Measurements from ENCODE around the gene AZIN2. TPM values are rescaled to one million over a fixed set of nuclear protein-coding genes. Genes with fewer than 3 reads are reported as not detected.
A peak's percentile ranks its signal among the peaks of the same experiment; 100 is the strongest.

AZIN2 gene
- total RNA-seq, 1 donor from 2014 or later = 2.8 TPM

DNA sequence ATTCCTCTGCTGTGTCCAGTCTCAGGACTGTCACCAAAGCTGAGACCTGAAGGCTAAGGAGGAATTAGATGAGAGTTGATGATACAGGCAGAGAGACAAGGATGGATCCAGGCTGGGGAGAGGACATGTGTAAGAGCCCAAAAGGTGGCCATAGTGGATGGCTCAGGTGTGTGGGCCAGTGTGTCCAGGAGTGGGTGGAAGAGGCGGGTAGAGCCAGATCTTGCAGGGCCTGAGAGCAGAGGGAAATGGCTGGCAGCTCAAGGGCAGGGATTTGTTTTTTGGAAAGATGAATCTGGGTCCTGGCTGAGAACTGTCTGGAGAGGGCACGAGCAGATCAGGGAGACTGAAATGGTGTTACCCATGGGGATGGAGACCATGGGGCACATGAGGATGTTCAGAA, 38.1 kb downstream of the AZIN2 start:
- TF ChIP-seq, protein P1, sequence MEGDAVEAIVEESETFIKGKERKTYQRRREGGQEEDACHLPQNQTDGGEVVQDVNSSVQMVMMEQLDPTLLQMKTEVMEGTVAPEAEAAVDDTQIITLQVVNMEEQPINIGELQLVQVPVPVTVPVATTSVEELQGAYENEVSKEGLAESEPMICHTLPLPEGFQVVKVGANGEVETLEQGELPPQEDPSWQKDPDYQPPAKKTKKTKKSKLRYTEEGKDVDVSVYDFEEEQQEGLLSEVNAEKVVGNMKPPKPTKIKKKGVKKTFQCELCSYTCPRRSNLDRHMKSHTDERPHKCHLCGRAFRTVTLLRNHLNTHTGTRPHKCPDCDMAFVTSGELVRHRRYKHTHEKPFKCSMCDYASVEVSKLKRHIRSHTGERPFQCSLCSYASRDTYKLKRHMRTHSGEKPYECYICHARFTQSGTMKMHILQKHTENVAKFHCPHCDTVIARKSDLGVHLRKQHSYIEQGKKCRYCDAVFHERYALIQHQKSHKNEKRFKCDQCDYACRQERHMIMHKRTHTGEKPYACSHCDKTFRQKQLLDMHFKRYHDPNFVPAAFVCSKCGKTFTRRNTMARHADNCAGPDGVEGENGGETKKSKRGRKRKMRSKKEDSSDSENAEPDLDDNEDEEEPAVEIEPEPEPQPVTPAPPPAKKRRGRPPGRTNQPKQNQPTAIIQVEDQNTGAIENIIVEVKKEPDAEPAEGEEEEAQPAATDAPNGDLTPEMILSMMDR (IDR thresholded peaks at IDR 0.05; ENCODE audit: insufficient read depth, low read length, poor library complexity, severe bottlenecking) = no peak
- DNase-seq (ENCODE audit: low read depth) = no peak
- Histone ChIP-seq H3K27me3 (ENCODE audit: control insufficient read depth, insufficient read depth, low read length) (no peaks in the 10 kb centered on the region), H3K36me3 (ENCODE audit: control insufficient read depth, insufficient read depth, low read length) (no peaks in the 10 kb centered on the region), H3K4me3 (ENCODE audit: low read depth, low read length) (no peak overlapping the region)

DNA sequence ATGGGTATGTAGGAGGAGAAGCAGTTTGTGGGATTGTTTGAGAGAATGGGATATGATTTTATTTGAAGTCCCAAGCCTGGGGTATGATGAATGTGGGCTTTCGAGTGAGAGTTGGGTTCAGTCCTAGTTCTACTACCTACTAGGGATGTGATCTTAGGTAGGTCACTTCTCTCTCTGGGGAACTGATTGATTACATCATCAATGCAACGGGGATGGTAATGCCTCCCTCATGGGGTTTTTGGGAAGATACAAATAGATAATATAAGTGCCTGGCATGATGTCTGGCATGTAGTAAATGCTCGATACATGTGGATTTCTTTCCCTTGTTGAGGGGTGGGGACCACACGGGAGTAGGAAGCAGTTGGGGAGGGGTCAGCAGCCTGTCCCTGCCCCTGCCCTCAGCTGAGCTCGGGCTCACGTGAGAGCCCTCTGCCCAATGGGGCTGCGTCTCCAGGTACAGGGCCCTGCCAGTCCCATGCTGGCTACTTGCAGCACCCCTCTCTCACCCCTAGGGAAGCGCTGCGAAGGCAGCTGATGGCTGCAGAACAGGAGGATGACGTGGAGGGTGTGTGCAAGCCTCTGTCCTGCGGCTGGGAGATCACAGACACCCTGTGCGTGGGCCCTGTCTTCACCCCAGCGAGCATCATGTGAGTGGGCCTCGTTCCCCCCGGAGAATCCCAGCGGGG, 38.7 kb downstream of the AZIN2 start:
- Histone ChIP-seq H3K27me3 (ENCODE audit: control insufficient read depth, insufficient read depth, low read length) (no peaks in the 10 kb centered on the region), H3K36me3 (ENCODE audit: control insufficient read depth, insufficient read depth, low read length) (no peaks in the 10 kb centered on the region), H3K4me3 (ENCODE audit: low read depth, low read length) (no peak overlapping the region)
- no peak for DNase-seq (ENCODE audit: low read depth)
- TF ChIP-seq, protein P1 (IDR thresholded peaks at IDR 0.05; ENCODE audit: insufficient read depth, low read length, poor library complexity, severe bottlenecking) = peak; percentile 37

DNA sequence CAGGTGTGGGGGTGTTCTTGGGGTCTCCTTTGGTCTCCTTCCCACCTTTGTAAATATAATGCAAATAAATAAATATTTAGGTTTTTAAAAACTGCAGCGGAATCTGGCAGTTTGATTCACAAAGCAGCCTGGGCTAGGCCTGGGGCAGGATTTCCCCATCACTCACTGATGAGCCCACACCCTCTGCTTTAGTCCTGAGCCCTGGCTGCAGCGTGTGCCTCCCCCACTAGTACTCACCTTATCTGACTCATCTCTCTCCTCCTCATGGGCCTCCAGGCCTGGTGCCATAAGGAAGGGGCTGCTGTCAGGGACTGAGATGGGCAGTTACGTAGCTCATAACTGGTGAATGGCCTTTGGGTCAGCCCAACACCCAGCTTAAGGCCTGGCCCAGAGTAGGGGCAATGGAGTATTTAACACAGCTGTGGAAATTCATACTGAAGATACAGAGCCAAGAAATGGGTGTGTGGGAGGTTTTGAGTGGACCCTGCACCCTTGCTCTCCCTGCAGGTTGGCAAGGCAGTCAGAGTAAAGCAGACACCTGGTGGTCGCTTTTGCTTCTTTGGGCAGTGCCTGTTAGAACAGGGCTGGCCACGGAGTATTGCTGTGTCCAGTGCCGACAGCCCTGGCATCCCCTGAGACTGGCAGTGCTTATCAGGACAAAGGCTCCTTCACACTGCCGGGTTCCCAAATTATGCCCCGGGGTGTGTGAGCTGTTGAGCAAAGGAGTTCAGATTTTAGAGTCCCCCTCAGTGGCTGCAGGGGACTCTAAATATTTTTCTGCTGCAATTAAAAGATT, 39.7 kb downstream of the AZIN2 start:
- H3K36me3 ChIP-seq (ENCODE audit: control insufficient read depth, insufficient read depth, low read length) = no peaks in the 10 kb centered on the region
- TF ChIP-seq, protein P1 (IDR thresholded peaks at IDR 0.05; ENCODE audit: insufficient read depth, low read length, poor library complexity, severe bottlenecking) = no peak
- DNase-seq (ENCODE audit: low read depth) = peak; percentile 65
- no peak overlapping the region for H3K4me3 ChIP-seq (ENCODE audit: low read depth, low read length)
- H3K27me3 ChIP-seq (ENCODE audit: control insufficient read depth, insufficient read depth, low read length) = no peaks in the 10 kb centered on the region

DNA sequence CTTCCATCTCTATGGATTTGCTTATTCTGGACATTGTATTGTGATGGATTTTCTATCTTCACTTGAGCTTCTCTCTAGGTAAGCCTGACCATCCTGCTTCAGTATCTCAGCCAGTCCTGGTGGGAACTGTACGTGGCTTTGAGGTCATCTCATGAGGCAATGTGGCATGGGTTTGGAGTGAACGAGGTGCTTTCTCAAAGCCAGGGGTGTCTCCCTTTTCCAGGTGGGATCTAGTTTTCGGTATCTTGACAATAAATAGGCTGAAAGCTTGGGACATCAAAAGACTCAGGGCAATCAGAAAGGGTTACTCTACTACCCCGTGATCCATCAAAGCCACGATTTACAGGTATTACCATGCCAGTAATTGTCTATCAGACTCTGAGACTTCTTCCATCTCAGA, 40.8 kb downstream of the AZIN2 start:
- DNase-seq (ENCODE audit: low read depth) = no peak
- no peaks in the 10 kb centered on the region for H3K36me3 ChIP-seq (ENCODE audit: control insufficient read depth, insufficient read depth, low read length)
- TF ChIP-seq, protein P1 (IDR thresholded peaks at IDR 0.05; ENCODE audit: insufficient read depth, low read length, poor library complexity, severe bottlenecking) = no peak

DNA sequence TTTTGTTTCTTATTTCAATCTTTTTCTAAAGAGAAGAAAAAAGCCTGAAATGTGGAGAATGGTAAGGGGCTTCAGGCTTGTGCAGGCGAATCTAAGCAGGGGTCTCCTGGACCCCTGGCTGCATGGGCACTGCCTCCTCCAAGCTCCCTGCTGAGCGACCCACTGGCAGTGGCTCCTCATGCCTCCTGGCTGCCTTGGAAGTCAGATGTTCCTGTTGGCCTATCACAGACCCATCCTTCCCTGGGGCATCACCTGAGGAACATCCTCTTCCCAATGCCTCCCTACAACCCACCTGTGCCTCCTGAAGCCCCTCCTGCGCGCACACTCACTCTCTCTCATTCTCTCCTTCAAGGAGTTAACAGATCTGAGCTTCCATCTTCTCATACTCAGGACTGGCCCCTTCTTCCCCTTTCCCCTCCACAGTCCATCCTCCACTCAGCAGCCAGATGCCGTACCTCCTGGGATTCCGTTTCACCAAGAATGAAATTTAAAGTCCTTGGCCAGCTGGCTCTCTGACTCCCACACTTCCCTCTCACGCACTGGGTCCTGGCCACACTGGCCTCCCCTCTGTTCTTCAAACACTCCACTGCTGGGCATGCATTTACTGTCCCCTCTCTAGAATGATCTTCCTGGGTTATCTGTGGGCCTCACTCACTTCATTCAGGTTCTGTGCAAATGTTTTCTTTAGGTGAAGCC, 41.7 kb downstream of the AZIN2 start:
- no peak for DNase-seq (ENCODE audit: low read depth)
- Histone ChIP-seq H3K27me3 (ENCODE audit: control insufficient read depth, insufficient read depth, low read length) (no peaks in the 10 kb centered on the region), H3K36me3 (ENCODE audit: control insufficient read depth, insufficient read depth, low read length) (no peaks in the 10 kb centered on the region), H3K4me3 (ENCODE audit: low read depth, low read length) (no peak overlapping the region)
- TF ChIP-seq, protein P1 (IDR thresholded peaks at IDR 0.05; ENCODE audit: insufficient read depth, low read length, poor library complexity, severe bottlenecking) = no peak

More for the DNA sequence above, 40.8 kb downstream of the AZIN2 start:
- H3K27me3 ChIP-seq (ENCODE audit: control insufficient read depth, insufficient read depth, low read length) = no peaks in the 10 kb centered on the region
- H3K4me3 ChIP-seq (ENCODE audit: low read depth, low read length) = no peak overlapping the region
